HepG2 (cell line): Measurements from ENCODE around the gene TP53I3. TPM values are rescaled to one million over a fixed set of nuclear protein-coding genes. Genes with fewer than 3 reads are reported as not detected.

ENCODE experiments used
- ATAC-seq: fragments of 200-7000 bp; cut with Tn5 transposase; 3 replicates; pipeline ENCODE4 v1.9.1; 2020; ENCODE audit warnings: mild to moderate bottlenecking, moderate library complexity
- BruUV-seq: library from RNA; stranded (reverse); fragments of 400-500 nt; replicated peaks from 2 replicates; lab custom pipeline; 2021; lab: Mats Ljungman, UMichigan
- CTCF ChIA-PET: fragments of 300-600 bp; formaldehyde crosslinking; extraction: SDS; loops from one replicate; lab custom pipeline; 2021; ENCODE audit warnings: low total read pairs, inconsistent platforms, low intra/inter-chr PET ratio; lab: Yijun Ruan, JAX
- POLR2A ChIA-PET: fragments of 350-600 bp; sonication (Branson Sonifier 250); formaldehyde crosslinking; loops from one replicate; lab custom pipeline; 2020; ENCODE audit warnings: antibody characterized with exemption, inconsistent platforms; lab: Yijun Ruan, JAX
- DNase-seq: peaks from one replicate; pipeline ENCODE4 v3.0.0-alpha.2; 2015; ENCODE audit warnings: low spot score
- FAIRE-seq: peaks from 3 replicates; lab custom pipeline; 2011; peaks lifted over from hg19 to GRCh38; lab: Jason Lieb, UNC
- H2AFZ ChIP-seq: one replicate; pipeline ENCODE4 v1.6.1; 2011; ENCODE audit warnings: low read length, inconsistent platforms
- H3K27ac ChIP-seq: fragments of 300-600 bp; 3 replicates; pipeline ENCODE4 v1.8.0; 2011; ENCODE audit warnings: mixed run types, mild to moderate bottlenecking, mixed read lengths, low read length, inconsistent platforms; ENCODE audit not compliant: insufficient read depth; ENCODE audit errors: extremely low read length
- H3K27me3 ChIP-seq, 2 experiments: fragments of 200-600 bp in 1 of 2; 2 replicates in 1 of 2; 3 replicates in 1 of 2; pipeline versions ENCODE4 v1.6.0 to v1.8.0; 2011; ENCODE audit warnings: low read length in 2 of 2, mild to moderate bottlenecking in 2 of 2, moderate library complexity in 2 of 2, inconsistent platforms in 1 of 2; ENCODE audit not compliant: insufficient read depth in 2 of 2, control insufficient read depth in 1 of 2
- H3K36me3 ChIP-seq, 2 experiments: fragments of 200-600 bp in 1 of 2; replicated peaks in 1 of 2; 2 replicates in 1 of 2; 3 replicates in 1 of 2; pipeline versions ENCODE4 v1.5.1 to v1.8.0; 2011; ENCODE audit warnings: low read length in 2 of 2, inconsistent platforms in 1 of 2; ENCODE audit not compliant: insufficient read depth in 2 of 2, control insufficient read depth in 1 of 2
- H3K4me1 ChIP-seq: 2 replicates; pipeline ENCODE4 v1.5.1; 2012; ENCODE audit warnings: low read length, inconsistent platforms; ENCODE audit not compliant: insufficient read depth
- H3K4me2 ChIP-seq: 2 replicates; pipeline ENCODE4 v1.6.0; 2011; ENCODE audit warnings: low read depth, low read length, inconsistent platforms
- H3K4me3 ChIP-seq, 3 experiments: fragments of 200-600 bp in 1 of 3; sonication (generic), shearing (Covaris generic) in 1 of 3; replicated peaks in 1 of 3; 2 replicates each; pipeline ENCODE4 v1.5.1; 2011 to 2016; ENCODE audit warnings: low read length in 3 of 3, inconsistent platforms in 2 of 3, low read depth in 2 of 3, mild to moderate bottlenecking in 2 of 3, control low read depth in 1 of 3, mixed read lengths in 1 of 3; ENCODE audit not compliant: insufficient read depth in 1 of 3
- H3K79me2 ChIP-seq: one replicate; pipeline ENCODE4 v1.6.1; 2011; ENCODE audit warnings: low read length, inconsistent platforms; ENCODE audit not compliant: insufficient read depth
- H3K9ac ChIP-seq: 2 replicates; pipeline ENCODE4 v1.6.0; 2011; ENCODE audit warnings: mild to moderate bottlenecking, low read depth, low read length, inconsistent platforms; ENCODE audit not compliant: insufficient read depth
- H3K9me3 ChIP-seq: 2 replicates; pipeline ENCODE4 v1.5.1; 2012; ENCODE audit warnings: mild to moderate bottlenecking, low read length
- H4K20me1 ChIP-seq: 2 replicates; pipeline ENCODE4 v1.6.0; 2011; ENCODE audit warnings: inconsistent platforms, mild to moderate bottlenecking, low read length, moderate library complexity; ENCODE audit not compliant: insufficient read depth
- ADNP ChIP-seq: sonication (generic); formaldehyde crosslinking; IDR thresholded peaks from 2 replicates; pipeline ENCODE4 v1.4.0; 2020; ENCODE audit warnings: missing genetic modification reagents
- ARID3A ChIP-seq: IDR thresholded peaks from 2 replicates; pipeline ENCODE4 v1.6.1; 2012; ENCODE audit warnings: low read depth, low read length, improper control_type of control experiment
- ATF7 ChIP-seq, 2 experiments: fragments of 450-650 bp in 1 of 2; sonication (generic) in 1 of 2; formaldehyde crosslinking in 1 of 2; IDR thresholded peaks; 2 replicates each; pipeline versions ENCODE4 v1.4.0 to v1.6.1; 2016 to 2020; ENCODE audit warnings: antibody characterized with exemption in 1 of 2, mild to moderate bottlenecking in 1 of 2, missing genetic modification reagents in 1 of 2
- MEF2D ChIP-seq: sonication (generic); formaldehyde crosslinking; IDR thresholded peaks from 2 replicates; pipeline ENCODE4 v1.5.1; 2020; ENCODE audit warnings: mild to moderate bottlenecking, missing genetic modification reagents
- NR1H2 ChIP-seq: sonication (generic); formaldehyde crosslinking; IDR thresholded peaks from 2 replicates; pipeline ENCODE4 v1.8.1; 2022; ENCODE audit warnings: low read depth, missing genetic modification reagents, borderline replicate concordance
- TBX2 ChIP-seq: sonication (generic); formaldehyde crosslinking; IDR thresholded peaks from 2 replicates; pipeline ENCODE4 v1.5.0; 2020; ENCODE audit warnings: missing genetic modification reagents, mild to moderate bottlenecking, borderline replicate concordance
- ZNF20 ChIP-seq: sonication (generic); formaldehyde crosslinking; IDR thresholded peaks from 2 replicates; pipeline ENCODE4 v1.4.0; 2020; ENCODE audit warnings: mild to moderate bottlenecking, moderate library complexity, missing genetic modification reagents
- ZNF326 ChIP-seq: sonication (generic); formaldehyde crosslinking; IDR thresholded peaks from 2 replicates; pipeline ENCODE4 v1.4.0; 2020; ENCODE audit warnings: missing genetic modification reagents, borderline replicate concordance
- WGBS: methylation state at CpG from one replicate; pipeline ENCODE4 v1.1.6; 2017; ENCODE audit warnings: low lambda C conversion rate; 5-methylcytosine and 5-hydroxymethylcytosine counted together
- in situ Hi-C: cut with HindIII; loops from 2 replicates; pipeline ENCODE4 v1.10.0; 2017; ENCODE audit warnings: low pct_unique_long_range_greater_than_20kb; ENCODE audit not compliant: extremely low pct_ligation_motif_present
- intact Hi-C: fragments of 100-400 bp; cut with micrococcal nuclease; formaldehyde crosslinking; loops from one replicate; pipeline ENCODE4 v1.10.0; 2022; ENCODE audit not compliant: unreplicated experiment
- polyA plus RNA-seq, 8 experiments: library from polyadenylated mRNA; depleted of rRNA in 3 of 8; stranded (reverse) in 7 of 8; unstranded in 1 of 8; fragments of >200 nt; fragmentation: Illumina TruSeq in 4 of 8; extraction: Trizol in 4 of 8; gene quantifications; 2 replicates each; pipeline versions ENCODE4 v1.2.1 to v1.2.3, GENCODE V29; 2011 to 2016; ENCODE audit warnings: low read depth in 4 of 8, missing spikeins in 1 of 8, mixed read lengths in 1 of 8; ENCODE audit not compliant: insufficient read depth in 1 of 8
- total RNA-seq, 5 experiments: library from RNA; depleted of rRNA; stranded (reverse); fragments of >200 nt; fragmentation: Illumina TruSeq; extraction: Trizol; gene quantifications; 2 replicates each; pipeline ENCODE4 v1.2.3, GENCODE V29; 2016; ENCODE audit warnings: low read depth in 1 of 5

The TP53I3 gene
- total and polyA plus RNA-seq, 2 of the 13 experiments (the other 11 are each of a cell fraction or from before 2014, with no cell fraction given): 25.0 to 44.1 TPM

- Histone ChIP-seq H3K27me3 (no peaks in the 10 kb centered on the region), H3K9ac (no peak overlapping the region), H2AFZ (no peak overlapping the region), H3K36me3 (peaks cover 17 to 56% of the 10 kb centered on the region in 2 experiments), H4K20me1 (no peaks in the 10 kb centered on the region), H3K9me3 (no peaks in the 10 kb centered on the region), H3K4me2 (no peak overlapping the region), H3K79me2 (no peaks in the 10 kb centered on the region), H3K4me3 (no peak overlapping the region), H3K27ac (no peak overlapping the region), H3K4me1 (no peaks in the 10 kb centered on the region)
- CTCF ChIA-PET: no interaction called here
- 98% methylated on average over 2 of the region's 2 CpGs for WGBS
- ATAC-seq (no peak), FAIRE-seq (no peak), DNase-seq (no peak)
- in situ Hi-C loops: no loop called here
- intact Hi-C loops: no loop called here
- BruUV-seq: no TSS peak
- no peak for TF ChIP-seq ZNF326 (CRISPR knock-in tag)
- TF ChIP-seq ATF7 (IDR thresholded peaks at IDR 0.05): peak; percentile 60
- TF ChIP-seq ATF7 (CRISPR knock-in tag; IDR thresholded peaks at IDR 0.05): no peak
- POLR2A ChIA-PET: interaction anchor here (1.5 to 5.2 kb wide), 7 partner anchors 11 to 138 kb away, joined by 4 to 20 read pairs (median 9); partner anchors contain the start of genes ATAD2B, SF3B6, TP53I3 and WDCP
Observed at GRCh38 chr2:24065341-24065740, 19.3 kb downstream of the TP53I3 start.

- no TSS peak for BruUV-seq
- intact Hi-C loops (no loop called here), in situ Hi-C loops (no loop called here)
- no peak for ATAC-seq
- Histone ChIP-seq H4K20me1 (no peaks in the 10 kb centered on the region), H3K4me2 (no peak overlapping the region), H2AFZ (no peak overlapping the region), H3K27me3 (no peaks in the 10 kb centered on the region), H3K9ac (no peak overlapping the region), H3K4me3 (no peak overlapping the region), H3K9me3 (no peaks in the 10 kb centered on the region), H3K27ac (no peak overlapping the region), H3K36me3 (peaks cover 4 to 17% of the 10 kb centered on the region in 2 experiments), H3K4me1 (peaks cover 7% of the 10 kb centered on the region), H3K79me2 (no peaks in the 10 kb centered on the region)
- FAIRE-seq: no peak
- DNase-seq: no peak
- TF ChIP-seq ZNF20 (CRISPR knock-in tag) (no peak), NR1H2 (CRISPR knock-in tag) (no peak), MEF2D (CRISPR knock-in tag) (no peak), ADNP (CRISPR knock-in tag) (no peak), ARID3A (0 out of 2 replicates have a peak, but pooled peaks have one; percentile 2), TBX2 (CRISPR knock-in tag) (no peak)
- 93% methylated on average over 4 of the region's 4 CpGs for WGBS
- ChIA-PET CTCF (interaction anchor here (3.8 kb wide), 1 partner anchor 37 kb away, joined by 37 read pairs; no protein-coding TSS in a partner anchor), POLR2A (interaction anchor here (1.1 to 1.6 kb wide), 3 partner anchors 11 to 43 kb away, joined by 4 to 6 read pairs (median 6); partner anchors contain the start of genes TP53I3 and WDCP)
Observed at GRCh38 chr2:24058564-24059271, 25.9 kb downstream of the TP53I3 start.
